ENCODE measurements around the gene PHLPP1.
"Not testable (repeated sequence)": the region's sequence is repeated elsewhere in the genome, so short reads cannot be mapped to it uniquely, and the experiment has no call there.

The PHLPP1 gene

DNA sequence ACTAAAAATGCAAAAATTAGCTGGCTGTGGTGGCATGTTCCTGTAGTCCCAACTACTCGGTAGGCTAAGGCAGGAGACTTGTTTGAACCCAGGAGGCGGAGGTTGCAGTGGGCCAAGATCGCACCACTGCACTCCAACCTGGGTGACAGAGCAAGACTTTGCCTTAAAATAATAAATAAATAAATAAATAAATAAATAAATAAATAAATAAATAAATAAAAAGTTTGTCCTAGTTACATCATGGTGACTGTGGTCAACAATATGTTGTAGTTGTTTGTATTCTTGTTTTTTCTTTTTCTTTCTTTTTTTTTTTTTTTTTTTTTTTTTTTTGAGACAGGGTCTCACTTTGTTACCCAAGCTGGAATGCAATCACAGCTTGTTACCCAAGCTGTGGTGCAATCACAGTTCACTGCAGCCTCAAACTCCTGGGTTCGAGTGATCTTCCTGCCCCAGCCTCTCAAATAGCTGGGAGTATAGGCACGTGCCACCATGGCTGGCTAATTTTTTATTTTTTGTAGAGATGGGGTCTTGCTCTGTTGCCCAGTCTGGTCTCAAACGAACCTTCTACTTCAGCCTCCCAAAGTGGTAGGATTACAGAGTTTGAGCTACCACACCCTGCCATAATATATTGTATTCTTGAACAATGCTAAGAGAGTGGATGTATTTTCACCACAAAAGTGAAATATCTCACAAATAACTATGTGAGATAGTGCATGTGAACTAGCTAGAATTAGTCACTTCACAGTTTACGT lies 185.0 kb downstream of the PHLPP1 start:
- no peak for DNase-seq

DNA sequence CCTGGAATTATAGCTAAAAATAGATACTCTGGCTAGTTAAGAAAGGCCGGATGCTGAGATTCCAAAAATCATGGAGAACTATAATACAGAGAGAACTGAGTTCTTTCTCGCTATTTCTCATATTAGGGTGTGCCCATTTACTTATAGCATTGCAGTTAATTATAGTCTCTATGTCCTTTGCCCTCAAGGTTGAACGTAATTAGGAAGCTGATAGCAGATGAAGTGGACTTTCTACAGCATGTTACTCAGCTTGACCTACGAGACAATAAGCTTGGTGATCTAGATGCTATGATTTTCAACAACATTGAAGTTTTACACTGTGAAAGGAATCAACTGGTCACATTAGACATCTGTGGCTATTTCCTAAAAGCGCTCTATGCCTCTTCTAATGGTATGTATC lies 187.4 kb downstream of the PHLPP1 start:
- no peak for DNase-seq

DNA sequence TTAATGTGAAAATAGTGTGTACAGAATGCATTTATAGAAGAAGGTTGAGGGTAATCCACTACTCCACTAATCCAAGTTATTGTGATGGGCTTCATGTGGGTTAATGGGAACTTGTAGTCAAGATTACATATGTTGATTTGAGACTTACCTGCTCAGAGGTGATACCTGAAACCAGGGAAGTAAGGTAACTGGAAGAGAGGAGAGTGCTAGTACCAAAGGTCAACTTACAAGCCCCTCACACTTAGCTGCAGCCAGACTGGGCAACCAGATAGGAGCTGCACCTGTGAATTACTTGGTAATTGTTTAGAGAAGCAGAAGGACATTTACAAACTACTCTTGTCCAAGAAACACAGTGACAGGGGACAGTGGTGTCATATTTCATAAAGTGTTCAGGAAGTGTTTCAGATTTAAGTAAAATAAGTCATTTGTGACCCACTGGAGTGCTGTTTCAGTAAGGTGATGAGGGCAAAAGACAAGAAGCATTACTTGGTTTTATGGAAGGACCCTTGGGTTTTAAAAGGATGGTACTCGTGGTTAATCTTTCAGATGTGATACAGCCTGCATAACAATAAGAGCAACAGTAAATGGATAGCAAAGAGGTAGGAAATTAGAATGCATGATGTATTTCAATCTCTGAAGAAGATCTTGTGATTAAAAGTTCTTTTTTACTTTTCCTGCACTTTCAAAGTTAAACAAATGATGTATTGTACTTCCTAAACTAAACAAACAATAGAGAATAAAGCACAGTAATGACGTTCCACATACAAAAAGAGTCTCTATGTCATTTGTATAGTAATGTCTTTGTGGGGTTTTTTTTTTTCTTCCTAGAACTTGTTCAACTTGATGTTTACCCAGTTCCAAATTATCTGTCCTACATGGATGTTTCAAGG lies 189.3 kb downstream of the PHLPP1 start:
- no peak for DNase-seq

DNA sequence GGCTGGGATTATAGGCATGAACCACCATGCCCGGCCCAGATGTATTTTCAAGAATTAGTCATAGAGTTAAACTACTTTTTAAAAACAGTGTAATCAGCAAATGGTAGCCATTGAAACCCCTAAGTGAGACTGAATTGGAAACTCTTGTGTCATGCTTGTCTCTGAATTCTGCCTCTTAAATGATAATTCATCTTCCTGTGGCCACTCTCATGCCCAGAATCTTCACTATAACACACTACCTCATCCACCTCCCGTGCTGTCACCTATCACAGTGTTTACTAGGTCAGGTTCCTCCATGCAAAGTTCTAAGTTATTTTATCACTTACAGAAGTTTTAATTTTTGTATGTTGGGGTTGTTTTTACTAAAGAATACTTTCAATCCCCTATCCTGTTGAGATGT lies 197.5 kb downstream of the PHLPP1 start:
- no peak for DNase-seq

DNA sequence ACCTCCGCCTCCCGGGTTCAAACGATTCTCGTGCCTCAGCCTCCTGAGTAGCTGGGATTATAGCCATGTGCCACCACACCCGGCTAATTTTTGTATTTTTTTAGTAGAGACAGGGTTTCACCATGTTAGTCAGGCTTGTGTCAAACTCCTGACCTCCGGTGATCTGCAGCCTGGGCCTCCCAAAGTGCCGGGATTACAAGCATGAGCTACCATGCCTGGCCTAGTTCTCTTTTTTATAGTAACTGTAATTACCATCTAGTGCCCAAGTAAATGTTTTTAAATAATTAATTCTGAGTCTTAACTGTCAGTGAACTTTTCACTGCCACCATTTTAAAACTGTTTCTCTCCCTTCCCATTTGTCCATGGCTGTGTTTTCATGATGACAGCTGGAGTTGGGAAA lies 198.5 kb downstream of the PHLPP1 start:
- not testable (repeated sequence) for DNase-seq

DNA sequence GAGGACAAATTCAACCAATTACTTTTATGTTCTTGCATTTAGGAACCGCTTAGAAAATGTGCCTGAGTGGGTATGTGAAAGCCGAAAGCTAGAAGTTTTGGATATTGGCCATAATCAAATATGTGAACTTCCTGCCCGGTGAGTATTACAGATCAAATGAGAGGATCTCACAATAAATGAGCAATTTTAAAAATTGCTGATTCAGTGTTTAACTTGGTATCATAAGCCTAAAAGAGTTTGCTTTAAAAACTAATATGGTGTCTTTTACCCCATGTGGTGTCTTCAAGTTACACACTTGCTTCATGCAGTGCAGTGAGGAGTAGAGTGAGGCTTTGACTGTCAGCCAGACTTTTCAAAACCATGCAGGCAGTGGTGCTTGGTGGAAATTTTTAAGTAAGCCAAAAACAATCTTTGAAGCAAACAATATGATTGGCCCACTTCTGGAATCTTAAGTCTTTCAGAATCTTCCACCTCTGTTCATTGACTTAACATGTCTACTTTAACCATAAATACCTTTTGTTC lies 199.6 kb downstream of the PHLPP1 start:
- no peak for DNase-seq

DNA sequence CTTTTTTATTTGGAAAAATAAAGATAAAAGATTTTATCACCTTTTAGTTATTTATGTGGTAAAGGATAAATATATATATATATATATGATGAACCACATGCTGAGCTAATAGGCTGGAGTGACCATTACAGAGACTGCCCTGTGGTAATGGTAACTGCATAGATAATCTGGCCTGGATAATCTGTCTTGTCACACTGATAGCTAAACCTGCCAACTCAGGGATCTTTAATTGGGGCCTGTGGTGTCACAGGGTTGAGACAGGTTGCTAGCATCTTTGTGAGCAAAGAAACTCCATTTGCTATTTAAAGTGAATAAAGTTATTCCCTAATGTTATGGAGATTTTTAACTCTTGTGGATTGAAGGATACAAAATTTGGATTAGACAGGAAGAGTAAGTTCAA lies 203.0 kb downstream of the PHLPP1 start:
- DNase-seq: no peak

DNA sequence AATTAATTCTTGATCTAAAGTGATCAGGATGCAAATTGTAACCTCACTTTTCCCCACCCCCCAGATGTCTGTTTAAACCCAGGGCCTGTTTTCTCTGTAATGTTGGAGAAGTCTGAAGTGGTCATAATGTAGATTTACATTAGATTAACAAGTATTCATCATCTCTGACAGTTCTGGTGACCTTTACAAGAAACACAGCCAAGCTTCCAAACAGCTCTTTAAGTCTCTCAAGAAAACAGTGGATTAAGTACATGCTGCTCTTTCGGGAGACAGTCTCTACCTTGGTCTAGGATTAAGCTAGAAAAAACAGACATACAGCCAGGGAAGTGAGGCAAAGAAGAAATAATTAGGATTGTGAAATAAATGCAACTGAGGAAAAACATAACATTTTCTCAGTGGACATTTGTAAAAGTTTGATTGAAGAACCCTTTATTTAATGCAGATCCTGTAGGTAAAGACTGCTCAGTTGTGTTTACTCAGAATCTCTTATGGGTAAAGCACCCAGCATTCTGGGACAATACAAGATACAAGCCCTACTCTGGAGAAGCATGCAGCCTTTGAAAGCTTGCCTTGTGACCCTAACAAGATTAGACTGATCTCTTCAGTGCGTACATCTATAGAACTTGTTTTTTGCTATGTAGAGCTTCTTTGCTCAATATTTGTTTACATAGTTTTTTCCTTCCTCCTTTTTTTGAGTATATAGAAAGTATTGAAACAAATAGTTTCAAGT lies 203.9 kb downstream of the PHLPP1 start:
- DNase-seq: no peak

DNA sequence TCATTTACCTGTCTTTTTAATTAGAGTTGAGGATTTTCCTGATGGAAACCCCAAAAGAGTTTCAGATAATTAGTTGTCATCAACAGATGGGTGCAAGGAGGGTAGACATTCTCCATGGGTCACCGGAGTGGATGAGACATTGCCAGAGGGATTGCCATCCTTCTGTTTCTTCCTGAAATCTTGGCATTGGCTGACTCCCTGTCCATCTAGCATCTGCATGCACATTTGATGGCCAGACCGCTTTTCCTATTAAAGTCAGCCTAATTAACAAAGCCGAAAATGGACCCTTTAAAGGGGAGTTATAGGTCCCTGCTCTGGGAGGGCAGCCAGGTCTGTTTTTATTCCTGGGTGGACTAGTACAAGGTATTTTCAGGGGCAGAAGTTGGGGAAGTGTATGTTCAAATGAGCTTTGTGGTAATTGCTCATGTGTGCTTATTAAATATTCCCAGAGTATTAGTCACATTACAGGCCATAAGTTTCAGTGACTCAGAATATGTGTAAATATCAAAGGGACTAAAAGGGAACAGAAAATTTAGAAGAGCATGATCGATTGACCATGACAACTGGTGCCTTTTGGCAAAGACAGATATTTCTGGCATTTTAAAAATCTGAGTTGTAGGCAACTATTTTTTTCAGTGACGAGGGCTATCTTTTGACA lies 209.8 kb downstream of the PHLPP1 start:
- DNase-seq: no peak

DNA sequence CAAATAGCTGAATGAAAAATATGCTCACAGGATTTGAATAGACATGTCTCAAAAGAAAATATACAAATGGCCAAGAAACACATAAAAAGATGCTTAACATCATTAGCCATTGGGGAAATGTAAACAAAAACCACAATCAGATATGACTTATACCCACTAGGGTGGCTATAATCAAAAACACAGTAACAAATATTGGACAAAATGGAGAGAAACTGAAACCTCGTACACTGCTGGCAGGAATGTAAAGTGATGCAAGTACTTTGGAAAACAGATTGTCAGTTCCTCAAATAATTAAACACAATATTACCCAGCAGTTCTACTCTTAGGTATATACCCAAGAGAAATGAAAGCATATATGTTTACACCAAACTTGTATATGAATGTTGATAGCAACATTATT lies 213.0 kb downstream of the PHLPP1 start:
- no peak for DNase-seq

DNA sequence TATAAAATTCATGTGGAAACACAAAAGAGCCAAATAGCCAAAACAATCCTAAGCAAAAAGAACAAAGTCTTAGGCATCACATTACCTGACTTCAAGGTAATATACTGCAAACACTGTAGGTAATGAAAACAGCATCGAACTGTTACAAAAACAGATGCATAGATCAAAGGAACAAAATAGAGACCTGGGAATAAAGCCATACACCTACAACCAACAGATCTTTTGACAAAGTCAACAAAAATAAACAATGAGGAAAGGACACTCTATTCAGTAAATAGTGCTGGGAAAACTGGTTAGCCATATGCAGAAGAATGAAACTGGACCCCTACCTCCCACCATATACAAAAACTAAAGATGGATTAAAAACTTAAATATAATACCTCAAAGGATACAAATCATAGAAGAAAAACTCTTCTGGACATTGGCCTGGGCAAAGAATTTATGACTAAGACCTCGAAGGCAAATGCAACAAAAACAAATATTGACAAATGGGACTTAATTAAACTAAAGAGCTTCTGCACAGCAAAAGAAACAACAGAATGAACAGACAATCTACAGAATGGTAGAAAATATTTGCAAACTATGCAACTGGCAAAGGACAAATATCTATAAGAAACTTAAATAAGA lies 218.0 kb downstream of the PHLPP1 start:
- no peak for DNase-seq

DNA sequence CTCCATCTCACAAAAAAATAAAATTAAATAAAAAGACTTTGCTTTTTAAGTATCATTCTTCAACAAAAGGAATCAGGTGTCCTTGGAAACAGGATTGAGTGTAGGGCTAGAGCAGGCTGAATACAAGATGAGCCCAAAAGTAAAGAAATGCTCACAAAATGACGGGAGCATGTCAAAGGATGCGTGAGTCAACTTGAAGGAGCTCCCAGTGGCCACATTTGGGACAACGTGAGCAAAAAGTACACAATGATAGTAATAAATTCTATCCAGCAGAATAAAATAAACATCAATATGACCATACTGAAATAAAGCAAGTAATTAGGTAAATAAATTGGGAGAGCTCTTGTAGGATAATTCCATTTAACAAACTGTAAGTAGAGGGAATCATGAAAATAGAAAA lies 220.7 kb downstream of the PHLPP1 start:
- no peak for DNase-seq

DNA sequence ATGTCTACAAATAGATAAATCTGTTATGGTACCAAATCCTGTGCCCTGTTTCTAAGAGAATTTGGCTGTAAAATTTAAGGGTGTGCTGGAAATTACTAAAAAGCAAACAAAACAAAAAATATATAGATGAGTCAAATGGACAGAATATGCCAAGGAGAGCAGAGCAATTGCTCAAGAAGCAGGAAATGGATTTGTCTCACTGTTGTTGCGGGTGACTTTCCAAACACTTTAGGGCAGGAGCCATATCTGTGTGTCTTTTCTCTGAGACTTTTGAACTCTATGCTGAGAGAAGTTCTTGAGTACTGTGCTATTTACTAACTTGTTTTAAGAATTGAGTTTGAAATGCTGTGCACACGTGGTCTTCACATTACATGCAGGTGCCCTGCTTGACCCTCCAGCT lies 221.7 kb downstream of the PHLPP1 start:
- no peak for DNase-seq

DNA sequence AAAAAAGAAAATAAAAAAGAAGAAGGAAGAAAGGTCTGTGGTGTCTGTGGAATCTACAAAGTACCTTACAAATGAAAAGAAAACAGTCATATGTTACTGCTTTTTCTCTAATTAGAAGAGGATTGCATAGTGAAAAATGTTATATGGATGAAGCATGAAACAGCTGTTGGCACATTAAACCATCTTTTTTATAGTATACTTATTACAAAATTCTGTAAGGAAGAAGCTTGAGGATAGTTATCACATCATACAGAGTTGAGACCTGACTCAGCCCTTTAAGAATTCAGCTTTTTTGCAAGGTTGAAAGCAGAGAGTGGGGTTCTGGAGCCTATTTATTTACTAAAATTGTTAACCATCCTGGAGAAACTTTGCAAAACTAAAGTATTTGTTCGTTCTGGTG lies 222.7 kb downstream of the PHLPP1 start:
- no peak for DNase-seq

DNA sequence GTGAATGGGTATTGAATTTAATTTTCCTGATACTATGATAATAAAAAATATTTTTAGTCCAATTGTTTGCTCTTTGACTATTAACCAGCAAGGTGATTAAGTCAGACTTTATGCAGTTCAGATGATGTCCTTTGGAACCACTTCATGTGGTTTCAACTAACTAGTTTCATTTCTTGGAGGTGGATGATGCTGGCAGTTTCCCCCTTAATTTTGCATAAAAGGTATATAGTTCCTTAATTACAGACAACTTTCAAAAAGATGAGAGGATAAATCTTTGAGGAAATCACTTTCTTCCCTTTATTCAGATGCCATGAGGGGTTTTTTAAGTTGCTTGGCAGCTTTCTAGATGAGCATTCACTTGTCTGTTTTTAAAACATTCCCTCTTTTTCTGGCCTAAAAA lies 223.1 kb downstream of the PHLPP1 start:
- DNase-seq: no peak

DNA sequence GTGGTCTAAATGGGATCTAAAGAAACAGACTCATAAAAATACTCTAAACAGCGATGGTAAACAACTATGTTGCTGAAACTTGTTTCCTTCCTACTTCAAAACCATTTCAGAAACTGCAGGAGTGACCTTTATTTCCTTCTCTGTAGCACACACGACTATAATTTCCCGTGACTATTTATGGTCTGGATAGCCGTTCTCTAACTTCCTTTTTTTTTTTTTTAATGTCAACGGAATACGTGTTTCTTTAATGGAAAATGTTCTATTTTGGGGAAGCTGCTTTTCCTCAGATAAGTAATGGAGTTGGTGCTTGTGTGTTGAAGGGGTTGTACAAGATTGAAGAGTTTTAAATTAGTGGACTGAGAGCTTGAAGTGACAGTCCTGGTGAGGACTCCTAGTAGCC lies 224.1 kb downstream of the PHLPP1 start:
- DNase-seq: no peak

DNA sequence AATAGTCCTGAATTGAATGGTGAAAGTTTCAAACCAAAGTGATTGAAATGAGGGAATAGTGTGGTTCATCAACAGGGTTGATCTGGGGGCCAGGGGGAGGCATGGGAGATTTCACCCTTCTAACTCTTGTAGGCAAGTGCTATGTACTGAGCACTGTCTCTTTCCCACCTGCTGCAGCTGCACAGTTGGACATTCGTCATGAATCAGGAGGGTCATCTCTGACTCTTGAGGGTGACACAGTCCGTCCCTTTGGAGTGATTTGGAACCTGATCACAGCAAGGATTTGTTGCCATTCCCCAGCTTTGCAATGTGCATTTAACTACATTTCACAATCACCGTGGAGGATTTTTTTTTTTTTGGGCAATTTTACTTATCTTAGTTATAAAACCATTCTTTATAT lies 224.6 kb downstream of the PHLPP1 start:
- DNase-seq: no peak

DNA sequence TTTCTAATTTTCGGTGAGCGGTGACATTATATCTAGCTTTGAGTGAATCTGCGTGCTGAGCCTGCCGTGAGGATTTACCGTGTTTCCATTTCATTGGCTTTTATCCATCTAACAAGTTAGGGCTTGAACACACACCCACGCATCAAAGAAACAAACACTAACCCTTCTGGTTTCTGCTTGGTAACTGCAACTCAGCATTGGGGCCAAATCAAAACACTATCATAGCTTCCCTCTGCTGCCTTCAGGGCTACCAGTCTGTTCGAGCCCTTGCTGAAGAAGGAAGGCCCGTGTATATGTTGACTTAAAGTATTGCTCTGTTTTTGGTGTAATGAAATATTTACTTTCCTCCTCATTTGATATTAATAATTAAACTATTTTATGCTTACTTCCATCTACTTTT lies 227.2 kb downstream of the PHLPP1 start:
- no peak for DNase-seq

DNA sequence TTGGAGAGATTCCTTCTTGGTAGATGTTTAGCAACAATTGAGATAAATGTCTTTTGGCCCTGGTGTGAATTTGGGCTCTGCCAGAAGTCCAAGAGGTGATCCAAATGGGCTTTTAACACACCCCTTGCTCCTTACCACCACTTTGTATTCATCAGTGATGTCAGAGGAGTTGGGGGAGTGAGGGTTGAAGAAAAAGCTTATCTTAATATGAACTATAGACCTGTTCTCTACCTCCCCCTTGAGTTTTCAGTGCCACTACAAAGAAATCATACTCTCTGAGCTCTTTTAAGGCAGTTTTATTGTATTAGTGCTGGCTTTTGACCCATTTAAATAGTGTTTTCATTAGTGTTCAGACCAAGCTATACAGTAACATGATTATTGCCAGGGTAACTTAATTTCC lies 229.1 kb downstream of the PHLPP1 start:
- no peak for DNase-seq

DNA sequence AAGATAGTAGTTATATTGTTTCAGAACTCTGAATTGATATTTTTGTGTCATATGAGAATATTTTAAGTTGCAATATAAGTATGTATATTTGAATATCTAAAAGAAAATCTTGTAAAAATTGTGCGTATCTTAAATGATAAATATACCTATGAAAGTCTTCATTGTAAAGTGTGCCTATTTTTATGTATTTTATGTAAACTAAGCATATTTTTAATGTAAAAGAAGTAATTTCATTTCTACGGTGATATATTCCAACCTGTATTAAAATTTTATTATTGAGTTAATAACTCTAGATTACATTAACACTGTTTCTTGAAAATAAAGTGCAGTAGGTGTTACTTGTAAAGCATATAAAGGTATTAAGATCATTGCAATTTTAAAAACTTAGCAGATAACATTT lies 233.4 kb downstream of the PHLPP1 start:
- DNase-seq: no peak

DNA sequence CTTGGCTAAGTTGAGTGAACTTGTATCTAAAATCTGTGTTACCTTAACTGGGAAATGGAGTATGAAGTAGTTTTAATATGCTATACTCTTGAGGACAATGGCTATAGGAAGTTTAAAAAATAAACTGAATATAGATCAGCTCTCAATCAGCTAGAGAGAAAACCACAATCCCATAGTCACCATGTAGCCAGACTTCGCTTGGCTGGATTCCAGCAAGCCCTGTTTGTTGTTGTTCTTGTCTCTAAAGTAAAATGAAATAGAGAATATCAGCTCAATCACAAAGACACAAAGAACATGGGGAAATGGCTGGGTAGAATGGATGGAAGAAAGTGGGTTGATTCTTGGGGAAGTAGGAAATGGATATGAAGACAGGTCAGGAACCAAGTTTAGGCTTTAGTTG lies 234.9 kb downstream of the PHLPP1 start:
- DNase-seq: no peak

DNA sequence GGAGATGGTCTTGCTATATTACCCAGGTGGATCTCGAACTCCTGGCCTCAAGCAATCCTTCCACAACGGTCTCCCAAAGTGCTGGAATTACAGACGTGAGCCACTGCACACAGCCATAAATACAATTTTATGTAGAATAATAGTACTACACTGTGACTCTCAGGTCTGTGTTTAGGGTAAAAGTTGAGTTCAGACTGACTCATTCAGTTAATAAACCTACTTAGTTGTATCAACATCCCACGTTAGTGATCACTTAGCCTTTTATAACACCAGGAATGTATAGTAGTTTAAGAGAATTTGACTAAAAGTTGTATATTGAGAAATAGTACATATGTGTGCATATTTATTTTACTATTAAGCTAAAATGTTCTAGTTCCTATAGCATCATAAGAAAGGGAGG lies 237.5 kb downstream of the PHLPP1 start:
- DNase-seq: no peak

All from activated CD4-positive, alpha-beta T cell treated with anti-CD3 and anti-CD28 coated beads, Interleukin-2, amount 50 U/mL, for 1 hour (primary cell).